Glutamatergic neuron (in vitro differentiated cells): ENCODE results near the gene TMEM183A. TPM values are rescaled to one million over a fixed set of nuclear protein-coding genes. Genes with fewer than 3 reads are reported as not detected.

ENCODE experiments used
- DNase-seq: peaks from one replicate; pipeline ENCODE4 v3.0.0; 2022
- H3K27ac Mint-ChIP-seq: one replicate; pipeline ENCODE4 v1.8.0; 2020; ENCODE audit warnings: mild to moderate bottlenecking, mixed read lengths, inconsistent platforms; ENCODE audit not compliant: unreplicated experiment
- H3K27me3 Mint-ChIP-seq: one replicate; pipeline ENCODE4 v1.8.0; 2020; ENCODE audit warnings: mild to moderate bottlenecking, moderate library complexity, mixed read lengths, inconsistent platforms; ENCODE audit not compliant: unreplicated experiment
- H3K36me3 Mint-ChIP-seq: one replicate; pipeline ENCODE4 v1.8.0; 2020; ENCODE audit warnings: mild to moderate bottlenecking, mixed read lengths, inconsistent platforms; ENCODE audit not compliant: unreplicated experiment
- H3K4me1 Mint-ChIP-seq: one replicate; pipeline ENCODE4 v1.8.0; 2020; ENCODE audit warnings: mild to moderate bottlenecking, low read depth, mixed read lengths, inconsistent platforms; ENCODE audit not compliant: unreplicated experiment
- H3K4me3 Mint-ChIP-seq: one replicate; pipeline ENCODE4 v1.8.0; 2020; ENCODE audit warnings: mild to moderate bottlenecking, mixed read lengths, inconsistent platforms; ENCODE audit not compliant: unreplicated experiment
- H3K9me3 Mint-ChIP-seq: one replicate; pipeline ENCODE4 v1.8.0; 2020; ENCODE audit warnings: mild to moderate bottlenecking, moderate library complexity, mixed read lengths, inconsistent platforms; ENCODE audit not compliant: unreplicated experiment
- total RNA-seq: library from RNA; stranded (reverse); fragmentation: NEBNext Ultra II Directional; extraction: Animal tissue kit (Norgen Biotek cat#: 25700); gene quantifications from one replicate; pipeline ENCODE4 v1.2.1, GENCODE V29; 2021; ENCODE audit not compliant: unreplicated experiment
- TF ChIP-seq, protein P1 (sequence below): fragments of 200-600 bp; sonication (generic); IDR thresholded peaks from one replicate; pipeline ENCODE4 v1.5.0; 2021; ENCODE audit not compliant: partially characterized antibody, unreplicated experiment

The TMEM183A gene
- total RNA-seq, 1 donor from 2014 or later = 61.5 TPM

DNA sequence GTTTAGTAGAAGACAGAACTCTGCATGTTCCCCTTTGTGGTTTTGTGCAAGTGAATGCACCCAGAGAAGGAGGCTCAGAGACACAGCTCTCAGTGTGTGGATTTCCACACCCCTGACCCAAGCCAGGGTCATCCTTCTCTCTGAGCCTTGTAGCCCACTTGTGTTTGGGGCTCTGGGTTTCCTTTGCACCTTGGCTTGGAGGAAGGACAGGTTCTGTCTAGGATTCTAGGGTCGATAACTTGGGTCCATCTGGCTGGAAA, 51.4 kb downstream of the TMEM183A start:
- no peak overlapping the region for H3K27ac Mint-ChIP-seq
- H3K9me3 Mint-ChIP-seq = peaks cover 4% of the 10 kb centered on the region
- TF ChIP-seq, protein P1, sequence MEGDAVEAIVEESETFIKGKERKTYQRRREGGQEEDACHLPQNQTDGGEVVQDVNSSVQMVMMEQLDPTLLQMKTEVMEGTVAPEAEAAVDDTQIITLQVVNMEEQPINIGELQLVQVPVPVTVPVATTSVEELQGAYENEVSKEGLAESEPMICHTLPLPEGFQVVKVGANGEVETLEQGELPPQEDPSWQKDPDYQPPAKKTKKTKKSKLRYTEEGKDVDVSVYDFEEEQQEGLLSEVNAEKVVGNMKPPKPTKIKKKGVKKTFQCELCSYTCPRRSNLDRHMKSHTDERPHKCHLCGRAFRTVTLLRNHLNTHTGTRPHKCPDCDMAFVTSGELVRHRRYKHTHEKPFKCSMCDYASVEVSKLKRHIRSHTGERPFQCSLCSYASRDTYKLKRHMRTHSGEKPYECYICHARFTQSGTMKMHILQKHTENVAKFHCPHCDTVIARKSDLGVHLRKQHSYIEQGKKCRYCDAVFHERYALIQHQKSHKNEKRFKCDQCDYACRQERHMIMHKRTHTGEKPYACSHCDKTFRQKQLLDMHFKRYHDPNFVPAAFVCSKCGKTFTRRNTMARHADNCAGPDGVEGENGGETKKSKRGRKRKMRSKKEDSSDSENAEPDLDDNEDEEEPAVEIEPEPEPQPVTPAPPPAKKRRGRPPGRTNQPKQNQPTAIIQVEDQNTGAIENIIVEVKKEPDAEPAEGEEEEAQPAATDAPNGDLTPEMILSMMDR = no peak
- peaks cover 7% of the 10 kb centered on the region for H3K27me3 Mint-ChIP-seq
- DNase-seq = no peak
- H3K36me3 Mint-ChIP-seq = peaks cover 12% of the 10 kb centered on the region
- H3K4me3 Mint-ChIP-seq = no peak overlapping the region
- peaks cover 16% of the 10 kb centered on the region for H3K4me1 Mint-ChIP-seq

DNA sequence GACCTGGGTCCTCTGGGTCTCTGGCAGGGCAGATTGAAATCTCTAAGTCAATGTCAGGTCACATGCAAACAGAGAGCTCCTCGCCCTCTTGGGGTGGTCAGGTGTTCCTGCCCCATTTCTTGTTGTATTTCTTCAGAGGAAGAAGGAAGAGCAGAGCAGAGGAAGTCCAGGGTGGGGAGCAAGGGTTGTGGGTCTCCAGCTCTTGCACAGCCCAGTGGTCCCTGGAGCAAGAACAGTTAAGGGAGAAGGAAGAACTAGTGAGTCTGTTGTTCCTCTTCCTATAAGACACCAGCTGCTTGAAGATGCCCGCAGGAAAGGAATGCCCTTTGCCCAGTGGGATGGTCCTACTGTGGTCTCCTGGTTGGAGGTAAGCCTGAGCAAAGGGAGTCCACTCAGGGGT, 52.3 kb downstream of the TMEM183A start:
- Mint-ChIP-seq H3K27me3 (peaks cover 7% of the 10 kb centered on the region), H3K4me1 (peaks cover 16% of the 10 kb centered on the region), H3K9me3 (peaks cover 4% of the 10 kb centered on the region), H3K4me3 (no peak overlapping the region), H3K27ac (no peak overlapping the region), H3K36me3 (peaks cover 17% of the 10 kb centered on the region)
- TF ChIP-seq, protein P1 = no peak
- DNase-seq = no peak

DNA sequence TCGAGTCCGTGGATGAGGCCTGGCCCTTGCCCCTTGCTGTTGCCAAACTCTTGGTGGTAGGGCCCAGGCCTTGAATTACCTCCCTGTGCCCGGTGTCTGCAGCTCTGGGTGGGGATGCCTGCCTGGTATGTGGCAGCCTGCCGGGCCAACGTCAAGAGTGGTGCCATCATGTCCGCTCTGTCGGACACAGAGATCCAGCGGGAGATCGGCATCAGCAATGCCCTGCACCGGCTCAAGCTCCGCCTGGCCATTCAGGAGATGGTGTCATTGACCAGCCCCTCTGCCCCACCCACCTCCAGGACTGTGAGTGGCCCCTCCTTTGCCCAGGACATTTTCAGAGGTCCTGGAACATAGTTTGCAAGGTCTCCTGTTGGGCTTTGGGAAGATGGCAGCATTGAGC, 52.9 kb downstream of the TMEM183A start:
- Mint-ChIP-seq H3K27ac (no peak overlapping the region), H3K9me3 (peaks cover 4% of the 10 kb centered on the region), H3K27me3 (peaks cover 7% of the 10 kb centered on the region), H3K4me3 (no peak overlapping the region), H3K4me1 (peaks cover 16% of the 10 kb centered on the region), H3K36me3 (peaks cover 17% of the 10 kb centered on the region)
- TF ChIP-seq, protein P1 = no peak
- DNase-seq = no peak

GRCh38 chr1:203063287-203063686, 56.1 kb downstream of the TMEM183A start:
- Mint-ChIP-seq H3K9me3 (peaks cover 5% of the 10 kb centered on the region), H3K36me3 (peaks cover 25% of the 10 kb centered on the region), H3K4me3 (no peak overlapping the region), H3K4me1 (peaks cover 3% of the 10 kb centered on the region), H3K27ac (no peak overlapping the region), H3K27me3 (peaks cover 7% of the 10 kb centered on the region)
- DNase-seq = no peak
- TF ChIP-seq, protein P1 = no peak

DNA sequence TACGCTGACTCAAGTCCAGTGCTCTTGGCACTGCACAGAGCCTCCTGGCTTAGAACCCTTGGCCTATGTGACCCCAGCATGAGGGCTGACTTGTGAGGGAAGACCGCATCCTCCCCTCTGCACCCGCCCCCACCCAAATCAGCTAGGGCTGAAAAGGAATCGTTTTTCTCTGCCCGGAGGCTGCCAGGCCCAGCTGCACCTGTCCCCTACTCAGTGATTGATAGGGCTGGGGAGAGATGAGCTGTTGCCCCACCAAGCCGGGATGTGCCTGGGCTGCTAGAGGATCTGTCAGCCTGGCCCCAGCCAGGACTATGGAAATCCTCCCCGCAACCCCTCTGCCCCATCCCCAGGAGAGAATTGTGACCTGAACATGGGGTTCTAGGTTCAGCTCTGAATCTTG, 58.0 kb downstream of the TMEM183A start:
- Mint-ChIP-seq H3K27me3 (peaks cover 7% of the 10 kb centered on the region), H3K4me1 (peaks cover 17% of the 10 kb centered on the region), H3K4me3 (no peak overlapping the region), H3K9me3 (peaks cover 8% of the 10 kb centered on the region), H3K36me3 (peaks cover 25% of the 10 kb centered on the region), H3K27ac (no peak overlapping the region)
- no peak for DNase-seq
- TF ChIP-seq, protein P1 = no peak
